H9 (cell line): ENCODE measurements around the gene ZNF341. TPM values are rescaled to one million over a fixed set of nuclear protein-coding genes. Genes with fewer than 3 reads are reported as not detected.

Experiments used
- DNase-seq: peaks from one replicate; pipeline ENCODE4 v3.0.0-alpha.2; 2017
- H2AFZ ChIP-seq: one replicate; pipeline ENCODE4 v1.6.1; 2013; ENCODE audit warnings: mild to moderate bottlenecking, low read length, control low read depth, moderate library complexity
- H2AK5ac ChIP-seq: 2 replicates; pipeline ENCODE4 v1.6.1; 2013; ENCODE audit warnings: low read length, control low read depth, mixed read lengths; ENCODE audit not compliant: insufficient read length
- H2BK120ac ChIP-seq: one replicate; pipeline ENCODE4 v1.6.1; 2013; ENCODE audit warnings: low read depth, mild to moderate bottlenecking, low read length, control low read depth, inconsistent platforms; ENCODE audit not compliant: poor library complexity, severe bottlenecking
- H2BK12ac ChIP-seq: 2 replicates; pipeline ENCODE4 v1.6.1; 2013; ENCODE audit warnings: low read length, control low read depth, mixed read lengths, low read depth; ENCODE audit not compliant: insufficient read length
- H2BK15ac ChIP-seq: 2 replicates; pipeline ENCODE4 v1.6.1; 2013; ENCODE audit warnings: low read depth, low read length, control low read depth
- H2BK20ac ChIP-seq: one replicate; pipeline ENCODE4 v1.6.1; 2013; ENCODE audit warnings: low read depth, mild to moderate bottlenecking, low read length, control low read depth, inconsistent platforms; ENCODE audit not compliant: poor library complexity, severe bottlenecking
- H2BK5ac ChIP-seq: 2 replicates; pipeline ENCODE4 v1.6.1; 2013; ENCODE audit warnings: low read length, control low read depth, mixed read lengths; ENCODE audit not compliant: insufficient read length
- H3K14ac ChIP-seq: 2 replicates; pipeline ENCODE4 v1.6.1; 2013; ENCODE audit warnings: low read length, control low read depth; ENCODE audit not compliant: insufficient read depth
- H3K18ac ChIP-seq: 2 replicates; pipeline ENCODE4 v1.6.1; 2013; ENCODE audit warnings: low read depth, mild to moderate bottlenecking, mixed read lengths, low read length, control low read depth; ENCODE audit not compliant: insufficient read length
- H3K23ac ChIP-seq: 2 replicates; pipeline ENCODE4 v1.6.1; 2013; ENCODE audit warnings: low read length, control low read depth, mixed read lengths, low read depth; ENCODE audit not compliant: insufficient read length
- H3K23me2 ChIP-seq: 2 replicates; pipeline ENCODE4 v1.6.1; 2013; ENCODE audit warnings: low read depth, mild to moderate bottlenecking, mixed read lengths, low read length, control low read depth; ENCODE audit not compliant: insufficient read length, poor library complexity, severe bottlenecking
- H3K27ac ChIP-seq: 2 replicates; pipeline ENCODE4 v1.5.1; 2013; ENCODE audit warnings: low read length, control low read depth, mixed read lengths, low read depth; ENCODE audit not compliant: insufficient read length
- H3K27me3 ChIP-seq: 2 replicates; pipeline ENCODE4 v1.6.1; 2013; ENCODE audit warnings: low read length, control low read depth, inconsistent platforms; ENCODE audit not compliant: insufficient read depth
- H3K4ac ChIP-seq: 2 replicates; pipeline ENCODE4 v1.6.1; 2013; ENCODE audit warnings: low read depth, mild to moderate bottlenecking, control low read depth, inconsistent platforms, low read length, moderate library complexity
- H3K4me1 ChIP-seq: 2 replicates; pipeline ENCODE4 v1.6.1; 2013; ENCODE audit warnings: low read length, control low read depth, inconsistent platforms; ENCODE audit not compliant: insufficient read depth
- H3K4me2 ChIP-seq: 2 replicates; pipeline ENCODE4 v1.6.1; 2013; ENCODE audit warnings: low read length, control low read depth, mixed read lengths; ENCODE audit not compliant: insufficient read length, insufficient read depth
- H3K56ac ChIP-seq: 2 replicates; pipeline ENCODE4 v1.6.1; 2013; ENCODE audit warnings: low read depth, mild to moderate bottlenecking, mixed read lengths, low read length, control low read depth; ENCODE audit not compliant: insufficient read length
- H3K79me1 ChIP-seq: 2 replicates; pipeline ENCODE4 v1.6.1; 2013; ENCODE audit warnings: low read depth, mild to moderate bottlenecking, moderate library complexity, low read length, control low read depth, inconsistent platforms; ENCODE audit not compliant: insufficient read depth, poor library complexity, severe bottlenecking
- H3K79me2 ChIP-seq: 2 replicates; pipeline ENCODE4 v1.6.1; 2013; ENCODE audit warnings: low read length, control low read depth, inconsistent platforms; ENCODE audit not compliant: insufficient read depth
- H3K9ac ChIP-seq: 2 replicates; pipeline ENCODE4 v1.6.1; 2013; ENCODE audit warnings: low read length, control low read depth, mixed read lengths; ENCODE audit not compliant: insufficient read length; ENCODE audit errors: extremely low read depth
- H3K9me3 ChIP-seq: one replicate; pipeline ENCODE4 v1.6.1; 2013; ENCODE audit warnings: low read depth, low read length, inconsistent platforms; ENCODE audit not compliant: control insufficient read depth
- H3T11ph ChIP-seq: one replicate; pipeline ENCODE4 v1.6.1; 2013; ENCODE audit warnings: mild to moderate bottlenecking, low read length, control low read depth, inconsistent platforms
- H4K20me1 ChIP-seq: one replicate; pipeline ENCODE4 v1.6.1; 2013; ENCODE audit not compliant: control insufficient read depth, insufficient read length, insufficient read depth
- H4K5ac ChIP-seq: 2 replicates; pipeline ENCODE4 v1.6.1; 2013; ENCODE audit warnings: low read depth, mild to moderate bottlenecking, mixed read lengths, low read length, control low read depth; ENCODE audit not compliant: insufficient read length
- H4K8ac ChIP-seq: replicated peaks from 2 replicates; pipeline ENCODE4 v1.6.1; 2013; ENCODE audit warnings: low read length, control low read depth, mixed read lengths, low read depth; ENCODE audit not compliant: insufficient read length
- H4K91ac ChIP-seq: 2 replicates; pipeline ENCODE4 v1.6.1; 2013; ENCODE audit warnings: low read depth, mild to moderate bottlenecking, moderate library complexity, mixed read lengths, low read length, control low read depth; ENCODE audit not compliant: insufficient read length
- H3K27ac Mint-ChIP-seq, 3 experiments: 2 replicates in 2 of 3; 3 replicates in 1 of 3; pipeline ENCODE4 v1.8.0; 2020 to 2021; ENCODE audit warnings: mixed read lengths in 3 of 3, mild to moderate bottlenecking in 1 of 3, moderate library complexity in 1 of 3
- H3K27me3 Mint-ChIP-seq: 2 replicates; pipeline ENCODE4 v1.8.0; 2021; ENCODE audit warnings: low read depth, mild to moderate bottlenecking, moderate library complexity, mixed read lengths
- H3K36me3 Mint-ChIP-seq, 3 experiments: 2 replicates in 2 of 3; 3 replicates in 1 of 3; pipeline ENCODE4 v1.8.0; 2020 to 2021; ENCODE audit warnings: low read depth in 3 of 3, mixed read lengths in 3 of 3; ENCODE audit not compliant: insufficient read depth in 1 of 3
- H3K4me1 Mint-ChIP-seq, 2 experiments: 2 replicates each; pipeline ENCODE4 v1.8.0; 2020; ENCODE audit warnings: mixed read lengths in 2 of 2
- H3K4me3 Mint-ChIP-seq, 2 experiments: 2 replicates in 1 of 2; 3 replicates in 1 of 2; pipeline ENCODE4 v1.8.0; 2020 to 2021; ENCODE audit warnings: mild to moderate bottlenecking in 2 of 2, mixed read lengths in 2 of 2, moderate library complexity in 1 of 2
- H3K9me3 Mint-ChIP-seq, 2 experiments: 2 replicates in 1 of 2; 3 replicates in 1 of 2; pipeline ENCODE4 v1.8.0; 2020; ENCODE audit warnings: mild to moderate bottlenecking in 2 of 2, mixed read lengths in 2 of 2, moderate library complexity in 1 of 2
- CTCF ChIP-seq: fragments of 200-600 bp; sonication (generic); conservative IDR thresholded peaks from 3 replicates; pipeline ENCODE4 v1.8.0; 2021; ENCODE audit warnings: antibody characterized with exemption, mild to moderate bottlenecking
- WGBS: extraction: QIAGEN DNeasy Blood & Tissue Kit; methylation state at CpG from one replicate; pipeline ENCODE4 v1.1.7; 2013; ENCODE audit warnings: missing lambda C conversion rate, low lambda C conversion rate, mixed read lengths; ENCODE audit not compliant: insufficient read length; ENCODE audit errors: extremely low coverage; 5-methylcytosine and 5-hydroxymethylcytosine counted together
- total RNA-seq: library from RNA; stranded (reverse); gene quantifications from 2 replicates; pipeline ENCODE4 v1.2.1, GENCODE V29; 2021

The ZNF341 gene
- total RNA-seq, 1 experiment from 2014 or later, result 5.2 TPM

GRCh38 chr20:33819456-33819855 is 87.7 kb downstream of the ZNF341 start:
- no peak overlapping the region for H3K4ac ChIP-seq

More at GRCh38 chr20:33819456-33819855, 87.7 kb downstream of the ZNF341 start:
- Histone ChIP-seq H4K91ac (no peak overlapping the region), H3K79me2 (peaks cover 5% of the 10 kb centered on the region; the same call in 1 of the 2 replicates), H2BK120ac (no peak overlapping the region), H2BK20ac (no peak overlapping the region), H3K9ac (no peak overlapping the region), H3K4me1 (no peaks in the 10 kb centered on the region), H3K23ac (no peak overlapping the region), H3K14ac (no peak overlapping the region), H3K79me1 (peaks cover 4% of the 10 kb centered on the region), H2AK5ac (no peak overlapping the region), H3K18ac (no peak overlapping the region), H3T11ph (no peak overlapping the region), H3K27me3 (no peaks in the 10 kb centered on the region), H4K8ac (no peak overlapping the region), H4K20me1 (no peaks in the 10 kb centered on the region), H4K5ac (no peak overlapping the region), H2BK5ac (no peak overlapping the region), H3K9me3 (no peaks in the 10 kb centered on the region), H3K4me2 (no peak overlapping the region), H2BK12ac (no peak overlapping the region), H3K56ac (no peak overlapping the region), H3K23me2 (no peaks in the 10 kb centered on the region), H2AFZ (no peak overlapping the region), H3K27ac (no peak overlapping the region), H2BK15ac (no peak overlapping the region)
- WGBS, result no CpG with 5 or more reads among the region's 1 CpG
- no peak overlapping the region for H3K4me3 Mint-ChIP-seq
- no peaks in the 10 kb centered on the region; a peak in 3 of 7 replicates for H3K36me3 Mint-ChIP-seq
- H3K27me3 Mint-ChIP-seq, result no peaks in the 10 kb centered on the region
- peak overlapping the region in 1 of 3 experiments; percentile 32; a peak in 1 of 7 replicates for H3K27ac Mint-ChIP-seq
- no peaks in the 10 kb centered on the region for H3K9me3 Mint-ChIP-seq
- peaks cover 15 to 22% of the 10 kb centered on the region in 2 experiments for H3K4me1 Mint-ChIP-seq
- no peak for TF ChIP-seq CTCF
- DNase-seq, result no peak
